HepG2 (cell line): ENCODE measurements around the gene ZNF500. TPM values are rescaled to one million over a fixed set of nuclear protein-coding genes. Genes with fewer than 3 reads are reported as not detected.

Experiments used
- ADNP ChIP-seq: sonication (generic); formaldehyde crosslinking; IDR thresholded peaks from 2 replicates; pipeline ENCODE4 v1.4.0; 2020; ENCODE audit warnings: missing genetic modification reagents
- CCDC6 ChIP-seq: sonication (generic); formaldehyde crosslinking; IDR thresholded peaks from 2 replicates; pipeline ENCODE4 v1.8.1; 2022; ENCODE audit warnings: mild to moderate bottlenecking, missing genetic modification reagents, moderate library complexity
- NCOA5 ChIP-seq: sonication (generic); formaldehyde crosslinking; IDR thresholded peaks from 2 replicates; pipeline ENCODE4 v1.4.0; 2020; ENCODE audit warnings: missing genetic modification reagents
- SOX6 ChIP-seq, 2 experiments: fragments of 450-650 bp in 1 of 2; sonication (generic) in 1 of 2; formaldehyde crosslinking in 1 of 2; IDR thresholded peaks; 2 replicates each; pipeline versions ENCODE4 v1.4.0 to v1.6.1; 2017 to 2020; ENCODE audit warnings: antibody characterized with exemption in 1 of 2, mild to moderate bottlenecking in 1 of 2, missing genetic modification reagents in 1 of 2
- ZNF460 ChIP-seq: sonication (generic); formaldehyde crosslinking; IDR thresholded peaks from 2 replicates; pipeline ENCODE4 v1.5.1; 2020; ENCODE audit warnings: missing genetic modification reagents, mild to moderate bottlenecking, borderline replicate concordance
- ZNF720 ChIP-seq: sonication (generic); formaldehyde crosslinking; IDR thresholded peaks from 2 replicates; pipeline ENCODE4 v1.4.0; 2020; ENCODE audit warnings: missing genetic modification reagents
- ZNF879 ChIP-seq: sonication (generic); formaldehyde crosslinking; IDR thresholded peaks from 2 replicates; pipeline ENCODE4 v1.8.1; 2023; ENCODE audit warnings: missing genetic modification reagents
- polyA plus RNA-seq, 8 experiments: library from polyadenylated mRNA; depleted of rRNA in 3 of 8; stranded (reverse) in 7 of 8; unstranded in 1 of 8; fragments of >200 nt; fragmentation: Illumina TruSeq in 4 of 8; extraction: Trizol in 4 of 8; gene quantifications; 2 replicates each; pipeline versions ENCODE4 v1.2.1 to v1.2.3, GENCODE V29; 2011 to 2016; ENCODE audit warnings: low read depth in 4 of 8, missing spikeins in 1 of 8, mixed read lengths in 1 of 8; ENCODE audit not compliant: insufficient read depth in 1 of 8
- total RNA-seq, 5 experiments: library from RNA; depleted of rRNA; stranded (reverse); fragments of >200 nt; fragmentation: Illumina TruSeq; extraction: Trizol; gene quantifications; 2 replicates each; pipeline ENCODE4 v1.2.3, GENCODE V29; 2016; ENCODE audit warnings: low read depth in 1 of 5
- TF ChIP-seq, protein P1 (sequence below): IDR thresholded peaks from 2 replicates; pipeline ENCODE4 v1.6.1; 2016; ENCODE audit warnings: missing compliant biosample characterization, missing genetic modification reagents, borderline replicate concordance
- TF ChIP-seq, protein P2 (sequence below): sonication (generic); formaldehyde crosslinking; IDR thresholded peaks from 2 replicates; pipeline ENCODE4 v1.5.1; 2020; ENCODE audit warnings: missing genetic modification reagents, mild to moderate bottlenecking, borderline replicate concordance
- TF ChIP-seq, protein P3 (sequence below): sonication (generic); formaldehyde crosslinking; IDR thresholded peaks from 2 replicates; pipeline ENCODE4 v1.8.0; 2022; ENCODE audit warnings: mild to moderate bottlenecking, missing genetic modification reagents; ENCODE audit not compliant: insufficient replicate concordance
- TF ChIP-seq, protein P4 (sequence below): conservative IDR thresholded peaks from 2 replicates; pipeline ENCODE4 v1.6.1; 2018; ENCODE audit warnings: missing genetic modification reagents
- TF ChIP-seq, protein P5 (sequence below): sonication (generic); formaldehyde crosslinking; IDR thresholded peaks from 2 replicates; pipeline ENCODE4 v1.4.0; 2020; ENCODE audit warnings: missing genetic modification reagents, borderline replicate concordance
- TF ChIP-seq, protein P6 (sequence below): sonication (generic); formaldehyde crosslinking; IDR thresholded peaks from 2 replicates; pipeline ENCODE4 v1.4.0; 2020; ENCODE audit warnings: missing genetic modification reagents, mild to moderate bottlenecking, borderline replicate concordance

ZNF500 gene
- total and polyA plus RNA-seq, 2 of the 13 experiments (the other 11 are each of a cell fraction or from before 2014, with no cell fraction given): 6.1 to 12.2 TPM

DNA sequence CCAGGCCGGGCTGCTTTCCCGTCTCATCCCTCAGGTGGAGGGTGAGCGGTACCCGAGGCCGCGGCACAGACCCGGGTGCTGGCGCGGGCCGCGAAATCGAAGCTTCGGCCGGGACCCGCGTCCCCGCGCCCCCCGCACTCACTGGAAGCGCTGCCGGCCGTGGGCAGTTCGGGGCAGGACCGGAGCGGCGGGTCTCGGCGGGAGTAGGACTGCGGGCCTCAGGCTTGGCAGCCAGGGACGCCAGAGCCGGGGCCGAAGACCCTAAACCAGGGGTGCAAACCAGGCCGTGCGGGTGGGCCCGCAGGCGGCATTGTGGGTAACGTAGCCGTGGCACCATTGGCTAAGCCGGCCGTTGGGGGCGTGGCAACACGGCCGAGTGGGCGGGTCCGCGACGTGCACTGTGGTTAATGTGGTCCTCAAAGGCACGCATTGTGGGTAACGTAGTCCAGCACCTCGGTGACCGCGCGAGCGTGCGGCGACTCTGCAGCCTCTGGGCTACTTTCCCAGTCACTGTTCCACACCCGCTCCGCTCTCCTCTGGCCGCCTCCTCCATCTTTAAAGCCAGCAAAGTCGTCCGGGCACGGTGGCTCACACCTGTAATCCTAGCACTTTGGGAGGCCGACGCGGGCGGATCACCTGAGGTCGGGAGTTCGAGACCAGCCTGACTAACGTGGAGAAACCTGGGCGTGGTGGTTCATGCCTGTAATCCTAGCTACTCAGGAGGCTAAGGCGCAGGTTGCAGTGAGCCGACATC, at the start of gene ZNF500 (continued):
- no peak for TF ChIP-seq SOX6 (IDR thresholded peaks at IDR 0.05)
- peak; percentile 67 for TF ChIP-seq SOX6 (CRISPR knock-in tag; IDR thresholded peaks at IDR 0.05)
- TF ChIP-seq, protein P1, sequence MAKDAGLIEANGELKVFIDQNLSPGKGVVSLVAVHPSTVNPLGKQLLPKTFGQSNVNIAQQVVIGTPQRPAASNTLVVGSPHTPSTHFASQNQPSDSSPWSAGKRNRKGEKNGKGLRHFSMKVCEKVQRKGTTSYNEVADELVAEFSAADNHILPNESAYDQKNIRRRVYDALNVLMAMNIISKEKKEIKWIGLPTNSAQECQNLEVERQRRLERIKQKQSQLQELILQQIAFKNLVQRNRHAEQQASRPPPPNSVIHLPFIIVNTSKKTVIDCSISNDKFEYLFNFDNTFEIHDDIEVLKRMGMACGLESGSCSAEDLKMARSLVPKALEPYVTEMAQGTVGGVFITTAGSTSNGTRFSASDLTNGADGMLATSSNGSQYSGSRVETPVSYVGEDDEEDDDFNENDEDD (CRISPR knock-in tag): peak; percentile 60; the same call in 1 of the 2 replicates
- TF ChIP-seq ZNF879 (CRISPR knock-in tag): peak; percentile 80; the same call in 1 of the 2 replicates
- TF ChIP-seq ZNF720 (CRISPR knock-in tag): no peak
- TF ChIP-seq ADNP: peak; percentile 91
- TF ChIP-seq, protein P2, sequence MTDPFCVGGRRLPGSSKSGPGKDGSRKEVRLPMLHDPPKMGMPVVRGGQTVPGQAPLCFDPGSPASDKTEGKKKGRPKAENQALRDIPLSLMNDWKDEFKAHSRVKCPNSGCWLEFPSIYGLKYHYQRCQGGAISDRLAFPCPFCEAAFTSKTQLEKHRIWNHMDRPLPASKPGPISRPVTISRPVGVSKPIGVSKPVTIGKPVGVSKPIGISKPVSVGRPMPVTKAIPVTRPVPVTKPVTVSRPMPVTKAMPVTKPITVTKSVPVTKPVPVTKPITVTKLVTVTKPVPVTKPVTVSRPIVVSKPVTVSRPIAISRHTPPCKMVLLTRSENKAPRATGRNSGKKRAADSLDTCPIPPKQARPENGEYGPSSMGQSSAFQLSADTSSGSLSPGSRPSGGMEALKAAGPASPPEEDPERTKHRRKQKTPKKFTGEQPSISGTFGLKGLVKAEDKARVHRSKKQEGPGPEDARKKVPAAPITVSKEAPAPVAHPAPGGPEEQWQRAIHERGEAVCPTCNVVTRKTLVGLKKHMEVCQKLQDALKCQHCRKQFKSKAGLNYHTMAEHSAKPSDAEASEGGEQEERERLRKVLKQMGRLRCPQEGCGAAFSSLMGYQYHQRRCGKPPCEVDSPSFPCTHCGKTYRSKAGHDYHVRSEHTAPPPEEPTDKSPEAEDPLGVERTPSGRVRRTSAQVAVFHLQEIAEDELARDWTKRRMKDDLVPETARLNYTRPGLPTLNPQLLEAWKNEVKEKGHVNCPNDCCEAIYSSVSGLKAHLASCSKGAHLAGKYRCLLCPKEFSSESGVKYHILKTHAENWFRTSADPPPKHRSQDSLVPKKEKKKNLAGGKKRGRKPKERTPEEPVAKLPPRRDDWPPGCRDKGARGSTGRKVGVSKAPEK (CRISPR knock-in tag): 0 out of 2 replicates have a peak, but pooled peaks have one; percentile 45
- TF ChIP-seq, protein P3, sequence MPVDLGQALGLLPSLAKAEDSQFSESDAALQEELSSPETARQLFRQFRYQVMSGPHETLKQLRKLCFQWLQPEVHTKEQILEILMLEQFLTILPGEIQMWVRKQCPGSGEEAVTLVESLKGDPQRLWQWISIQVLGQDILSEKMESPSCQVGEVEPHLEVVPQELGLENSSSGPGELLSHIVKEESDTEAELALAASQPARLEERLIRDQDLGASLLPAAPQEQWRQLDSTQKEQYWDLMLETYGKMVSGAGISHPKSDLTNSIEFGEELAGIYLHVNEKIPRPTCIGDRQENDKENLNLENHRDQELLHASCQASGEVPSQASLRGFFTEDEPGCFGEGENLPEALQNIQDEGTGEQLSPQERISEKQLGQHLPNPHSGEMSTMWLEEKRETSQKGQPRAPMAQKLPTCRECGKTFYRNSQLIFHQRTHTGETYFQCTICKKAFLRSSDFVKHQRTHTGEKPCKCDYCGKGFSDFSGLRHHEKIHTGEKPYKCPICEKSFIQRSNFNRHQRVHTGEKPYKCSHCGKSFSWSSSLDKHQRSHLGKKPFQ (CRISPR knock-in tag): no peak
- TF ChIP-seq NCOA5: no peak
- TF ChIP-seq, protein P4, sequence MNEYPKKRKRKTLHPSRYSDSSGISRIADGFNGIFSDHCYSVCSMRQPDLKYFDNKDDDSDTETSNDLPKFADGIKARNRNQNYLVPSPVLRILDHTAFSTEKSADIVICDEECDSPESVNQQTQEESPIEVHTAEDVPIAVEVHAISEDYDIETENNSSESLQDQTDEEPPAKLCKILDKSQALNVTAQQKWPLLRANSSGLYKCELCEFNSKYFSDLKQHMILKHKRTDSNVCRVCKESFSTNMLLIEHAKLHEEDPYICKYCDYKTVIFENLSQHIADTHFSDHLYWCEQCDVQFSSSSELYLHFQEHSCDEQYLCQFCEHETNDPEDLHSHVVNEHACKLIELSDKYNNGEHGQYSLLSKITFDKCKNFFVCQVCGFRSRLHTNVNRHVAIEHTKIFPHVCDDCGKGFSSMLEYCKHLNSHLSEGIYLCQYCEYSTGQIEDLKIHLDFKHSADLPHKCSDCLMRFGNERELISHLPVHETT (CRISPR knock-in tag): 0 out of 2 replicates have a peak, but pooled peaks have one; percentile 28
- TF ChIP-seq, protein P5, sequence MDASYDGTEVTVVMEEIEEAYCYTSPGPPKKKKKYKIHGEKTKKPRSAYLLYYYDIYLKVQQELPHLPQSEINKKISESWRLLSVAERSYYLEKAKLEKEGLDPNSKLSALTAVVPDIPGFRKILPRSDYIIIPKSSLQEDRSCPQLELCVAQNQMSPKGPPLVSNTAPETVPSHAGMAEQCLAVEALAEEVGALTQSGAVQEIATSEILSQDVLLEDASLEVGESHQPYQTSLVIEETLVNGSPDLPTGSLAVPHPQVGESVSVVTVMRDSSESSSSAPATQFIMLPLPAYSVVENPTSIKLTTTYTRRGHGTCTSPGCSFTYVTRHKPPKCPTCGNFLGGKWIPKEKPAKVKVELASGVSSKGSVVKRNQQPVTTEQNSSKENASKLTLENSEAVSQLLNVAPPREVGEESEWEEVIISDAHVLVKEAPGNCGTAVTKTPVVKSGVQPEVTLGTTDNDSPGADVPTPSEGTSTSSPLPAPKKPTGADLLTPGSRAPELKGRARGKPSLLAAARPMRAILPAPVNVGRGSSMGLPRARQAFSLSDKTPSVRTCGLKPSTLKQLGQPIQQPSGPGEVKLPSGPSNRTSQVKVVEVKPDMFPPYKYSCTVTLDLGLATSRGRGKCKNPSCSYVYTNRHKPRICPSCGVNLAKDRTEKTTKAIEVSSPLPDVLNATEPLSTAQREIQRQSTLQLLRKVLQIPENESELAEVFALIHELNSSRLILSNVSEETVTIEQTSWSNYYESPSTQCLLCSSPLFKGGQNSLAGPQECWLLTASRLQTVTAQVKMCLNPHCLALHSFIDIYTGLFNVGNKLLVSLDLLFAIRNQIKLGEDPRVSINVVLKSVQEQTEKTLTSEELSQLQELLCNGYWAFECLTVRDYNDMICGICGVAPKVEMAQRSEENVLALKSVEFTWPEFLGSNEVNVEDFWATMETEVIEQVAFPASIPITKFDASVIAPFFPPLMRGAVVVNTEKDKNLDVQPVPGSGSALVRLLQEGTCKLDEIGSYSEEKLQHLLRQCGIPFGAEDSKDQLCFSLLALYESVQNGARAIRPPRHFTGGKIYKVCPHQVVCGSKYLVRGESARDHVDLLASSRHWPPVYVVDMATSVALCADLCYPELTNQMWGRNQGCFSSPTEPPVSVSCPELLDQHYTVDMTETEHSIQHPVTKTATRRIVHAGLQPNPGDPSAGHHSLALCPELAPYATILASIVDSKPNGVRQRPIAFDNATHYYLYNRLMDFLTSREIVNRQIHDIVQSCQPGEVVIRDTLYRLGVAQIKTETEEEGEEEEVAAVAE (CRISPR knock-in tag): peak; percentile 68; the same call in 1 of the 2 replicates
- no peak; the same call in 1 of the 2 replicates for TF ChIP-seq CCDC6 (CRISPR knock-in tag)
- TF ChIP-seq, protein P6, sequence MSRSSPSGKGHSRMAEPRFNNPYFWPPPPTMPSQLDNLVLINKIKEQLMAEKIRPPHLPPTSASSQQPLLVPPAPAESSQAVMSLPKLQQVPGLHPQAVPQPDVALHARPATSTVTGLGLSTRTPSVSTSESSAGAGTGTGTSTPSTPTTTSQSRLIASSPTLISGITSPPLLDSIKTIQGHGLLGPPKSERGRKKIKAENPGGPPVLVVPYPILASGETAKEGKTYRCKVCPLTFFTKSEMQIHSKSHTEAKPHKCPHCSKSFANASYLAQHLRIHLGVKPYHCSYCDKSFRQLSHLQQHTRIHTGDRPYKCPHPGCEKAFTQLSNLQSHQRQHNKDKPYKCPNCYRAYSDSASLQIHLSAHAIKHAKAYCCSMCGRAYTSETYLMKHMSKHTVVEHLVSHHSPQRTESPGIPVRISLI (CRISPR knock-in tag): no peak
- peak; percentile 98 for TF ChIP-seq ZNF460 (CRISPR knock-in tag)
